Neuron (in vitro differentiated cells): ENCODE measurements around the gene TMSB10.
"Not testable (repeated sequence)": the region's sequence is repeated elsewhere in the genome, so short reads cannot be mapped to it uniquely, and the experiment has no call there.

ENCODE experiments used
- H2AFZ ChIP-seq: one replicate; pipeline ENCODE4 v1.6.1; 2013; ENCODE audit warnings: low read depth, mild to moderate bottlenecking, inconsistent platforms, low read length, moderate library complexity
- H3K27me3 ChIP-seq: one replicate; pipeline ENCODE4 v1.6.1; 2013; ENCODE audit warnings: low read length; ENCODE audit not compliant: insufficient read depth
- H3K36me3 ChIP-seq: one replicate; pipeline ENCODE4 v1.6.1; 2013; ENCODE audit warnings: low read length; ENCODE audit not compliant: insufficient read depth
- H3K4me1 ChIP-seq: one replicate; pipeline ENCODE4 v1.6.1; 2013; ENCODE audit warnings: low read length; ENCODE audit not compliant: insufficient read depth
- H3K4me3 ChIP-seq: 2 replicates; pipeline ENCODE4 v1.5.1; 2013; ENCODE audit warnings: mild to moderate bottlenecking, low read length, moderate library complexity
- H3K9me3 ChIP-seq: one replicate; pipeline ENCODE4 v1.6.1; 2013; ENCODE audit warnings: low read length

The TMSB10 gene

GRCh38 chr2:84873350-84873749 is 32.1 kb upstream of the TMSB10 start:
- Histone ChIP-seq H3K9me3 (no peaks in the 10 kb centered on the region), H3K27me3 (peaks cover 23% of the 10 kb centered on the region), H3K36me3 (no peaks in the 10 kb centered on the region), H3K4me1 (no peaks in the 10 kb centered on the region), H3K4me3 (no peak overlapping the region), H2AFZ (no peak overlapping the region)

- Histone ChIP-seq H3K27me3 (peaks cover 36% of the 10 kb centered on the region), H2AFZ (no peak overlapping the region), H3K4me1 (no peaks in the 10 kb centered on the region), H3K36me3 (no peaks in the 10 kb centered on the region), H3K4me3 (no peak overlapping the region), H3K9me3 (no peaks in the 10 kb centered on the region)
Observed at GRCh38 chr2:84874381-84875212, 30.9 kb upstream of the TMSB10 start.

GRCh38 chr2:84875213-84875560 is 30.3 kb upstream of the TMSB10 start:
- no peak overlapping the region for H3K4me3 ChIP-seq
- peaks cover 3% of the 10 kb centered on the region for H3K4me1 ChIP-seq
- no peaks in the 10 kb centered on the region for H3K36me3 ChIP-seq
- H3K27me3 ChIP-seq: peaks cover 37% of the 10 kb centered on the region
- no peak overlapping the region for H2AFZ ChIP-seq
- H3K9me3 ChIP-seq: no peaks in the 10 kb centered on the region

GRCh38 chr2:84875619-84876018 is 29.8 kb upstream of the TMSB10 start:
- H3K27me3 ChIP-seq: peaks cover 41% of the 10 kb centered on the region
- not testable (repeated sequence) for H3K9me3 ChIP-seq, H3K4me1 ChIP-seq, H2AFZ ChIP-seq, H3K4me3 ChIP-seq, H3K36me3 ChIP-seq

GRCh38 chr2:84876369-84876768 is 29.1 kb upstream of the TMSB10 start:
- Histone ChIP-seq H3K4me1 (peaks cover 14% of the 10 kb centered on the region), H3K4me3 (no peak overlapping the region), H3K9me3 (no peaks in the 10 kb centered on the region), H3K27me3 (peaks cover 47% of the 10 kb centered on the region), H3K36me3 (no peaks in the 10 kb centered on the region), H2AFZ (no peak overlapping the region)

GRCh38 chr2:84878459-84878858 is 27.0 kb upstream of the TMSB10 start:
- H3K4me3 ChIP-seq: no peak overlapping the region
- no peaks in the 10 kb centered on the region for H3K9me3 ChIP-seq
- peaks cover 62% of the 10 kb centered on the region for H3K27me3 ChIP-seq
- H3K4me1 ChIP-seq: peaks cover 21% of the 10 kb centered on the region
- no peaks in the 10 kb centered on the region for H3K36me3 ChIP-seq
- H2AFZ ChIP-seq: no peak overlapping the region

- Histone ChIP-seq H3K4me3 (no peak overlapping the region), H2AFZ (no peak overlapping the region), H3K36me3 (no peaks in the 10 kb centered on the region), H3K27me3 (peaks cover 67% of the 10 kb centered on the region), H3K4me1 (peaks cover 21% of the 10 kb centered on the region), H3K9me3 (no peaks in the 10 kb centered on the region)
Observed at GRCh38 chr2:84878896-84879583, 26.4 kb upstream of the TMSB10 start.

GRCh38 chr2:84879584-84880394 is 25.7 kb upstream of the TMSB10 start:
- H3K27me3 ChIP-seq: peaks cover 72% of the 10 kb centered on the region

GRCh38 chr2:84880395-84880644 is 25.1 kb upstream of the TMSB10 start:
- Histone ChIP-seq H3K36me3 (no peaks in the 10 kb centered on the region), H3K4me1 (peaks cover 21% of the 10 kb centered on the region), H2AFZ (peak overlapping the region; percentile 43), H3K4me3 (peak overlapping the region; percentile 28), H3K27me3 (peaks cover 74% of the 10 kb centered on the region), H3K9me3 (no peaks in the 10 kb centered on the region)

More at GRCh38 chr2:84879584-84880394, 25.7 kb upstream of the TMSB10 start:
- H3K4me1 ChIP-seq: peaks cover 21% of the 10 kb centered on the region
- no peaks in the 10 kb centered on the region for H3K36me3 ChIP-seq
- peak overlapping the region; percentile 43 for H2AFZ ChIP-seq
- H3K4me3 ChIP-seq: peak overlapping the region; percentile 28
- H3K9me3 ChIP-seq: no peaks in the 10 kb centered on the region

- Histone ChIP-seq H3K4me1 (peaks cover 21% of the 10 kb centered on the region), H2AFZ (peak within 1 kb of the TSS; percentile 52), H3K27me3 (peaks cover 78% of the 10 kb centered on the region), H3K36me3 (no peaks in the 10 kb centered on the region), H3K4me3 (peak within 1 kb of the TSS; percentile 28), H3K9me3 (no peaks in the 10 kb centered on the region)
Observed at GRCh38 chr2:84880645-84881521, 24.6 kb upstream of the TMSB10 start, which contains the start of gene TRABD2A. Gene TRABD2A, minus strand, starts transcription at chr2:84881084. Its CDS starts 45 bp downstream, at chr2:84881039.

- Histone ChIP-seq H3K4me3 (peak overlapping the region; percentile 18), H3K36me3 (no peaks in the 10 kb centered on the region), H3K27me3 (peaks cover 77% of the 10 kb centered on the region)
Observed at GRCh38 chr2:84881581-84882413, 23.7 kb upstream of the TMSB10 start.

GRCh38 chr2:84882414-84882738 is 23.1 kb upstream of the TMSB10 start:
- no peak overlapping the region for H3K4me3 ChIP-seq
- no peaks in the 10 kb centered on the region for H3K36me3 ChIP-seq
- no peak overlapping the region for H2AFZ ChIP-seq
- no peaks in the 10 kb centered on the region for H3K9me3 ChIP-seq
- peaks cover 21% of the 10 kb centered on the region for H3K4me1 ChIP-seq
- peaks cover 76% of the 10 kb centered on the region for H3K27me3 ChIP-seq

More at GRCh38 chr2:84881581-84882413, 23.7 kb upstream of the TMSB10 start:
- H2AFZ ChIP-seq: peak overlapping the region; percentile 52
- H3K9me3 ChIP-seq: no peaks in the 10 kb centered on the region
- H3K4me1 ChIP-seq: peaks cover 21% of the 10 kb centered on the region
